Measurements from ENCODE around the gene FAM209A.
"Not testable (repeated sequence)": the region's sequence is repeated elsewhere in the genome, so short reads cannot be mapped to it uniquely, and the experiment has no call there.

Gene FAM209A

GRCh38 chr20:56537997-56538396, 13.5 kb downstream of the FAM209A start:
- DNase-seq (ENCODE audit: low read depth in 1 of 2, low spot score in 1 of 2): no peak

- no peak for DNase-seq (ENCODE audit: low read depth in 1 of 2, low spot score in 1 of 2)
These were observed 15.9 kb downstream of the FAM209A start for GRCh38 chr20:56540415-56540814.

GRCh38 chr20:56542489-56543030, 18.0 kb downstream of the FAM209A start:
- no peak for DNase-seq (ENCODE audit: low read depth in 1 of 2, low spot score in 1 of 2)

GRCh38 chr20:56551571-56551970, 27.0 kb downstream of the FAM209A start:
- no peak for DNase-seq (ENCODE audit: low read depth in 1 of 2, low spot score in 1 of 2)

GRCh38 chr20:56552911-56553629, 28.5 kb downstream of the FAM209A start:
- DNase-seq (ENCODE audit: low read depth in 1 of 2, low spot score in 1 of 2): no peak

GRCh38 chr20:56554869-56555268, 30.3 kb downstream of the FAM209A start:
- DNase-seq (ENCODE audit: low read depth in 1 of 2, low spot score in 1 of 2): no peak

- no peak for DNase-seq (ENCODE audit: low read depth in 1 of 2, low spot score in 1 of 2)
These were observed 34.4 kb downstream of the FAM209A start for GRCh38 chr20:56558968-56559367.

GRCh38 chr20:56564526-56564925, 40.0 kb downstream of the FAM209A start:
- DNase-seq (ENCODE audit: low read depth in 1 of 2, low spot score in 1 of 2): not testable (repeated sequence)

- no peak for DNase-seq (ENCODE audit: low read depth in 1 of 2, low spot score in 1 of 2)
These were observed 41.0 kb downstream of the FAM209A start for GRCh38 chr20:56565511-56565910.

- no peak for DNase-seq (ENCODE audit: low read depth in 1 of 2, low spot score in 1 of 2)
These were observed 42.1 kb downstream of the FAM209A start for GRCh38 chr20:56566621-56567020.

GRCh38 chr20:56570832-56571231, 46.3 kb downstream of the FAM209A start:
- no peak for DNase-seq (ENCODE audit: low read depth in 1 of 2, low spot score in 1 of 2)

- no peak for DNase-seq (ENCODE audit: low read depth in 1 of 2, low spot score in 1 of 2)
These were observed 47.6 kb downstream of the FAM209A start for GRCh38 chr20:56572172-56572571.

- no peak for DNase-seq (ENCODE audit: low read depth in 1 of 2, low spot score in 1 of 2)
These were observed 49.4 kb downstream of the FAM209A start for GRCh38 chr20:56573986-56574385.

GRCh38 chr20:56574531-56575142, 50.1 kb downstream of the FAM209A start:
- DNase-seq (ENCODE audit: low read depth in 1 of 2, low spot score in 1 of 2): no peak

- DNase-seq (ENCODE audit: low read depth in 1 of 2, low spot score in 1 of 2): no peak
These were observed 50.6 kb downstream of the FAM209A start for GRCh38 chr20:56575157-56575556.
